SK-N-SH treated with all-trans-retinoic acid at 6 μM for 48 hours (cell line): ENCODE results near the gene GPR18.

Experiments used
- ARNTL ChIP-seq: fragments of 450-650 bp; formaldehyde crosslinking; IDR thresholded peaks from 2 replicates; pipeline ENCODE4 v1.5.0; 2020; ENCODE audit warnings: low read depth, mild to moderate bottlenecking, moderate library complexity, borderline replicate concordance
- BACH2 ChIP-seq: fragments of 250-450 bp; sonication (Bioruptor Pico); IDR thresholded peaks from 2 replicates; pipeline ENCODE4 v1.9.0; 2021; ENCODE audit warnings: mild to moderate bottlenecking, borderline replicate concordance
- CREB5 ChIP-seq: fragments of 250-450 bp; sonication (Bioruptor Pico); IDR thresholded peaks from 2 replicates; pipeline ENCODE4 v1.5.1; 2020; ENCODE audit warnings: low read depth, mild to moderate bottlenecking, moderate library complexity
- ESRRG ChIP-seq: fragments of 250-450 bp; sonication (Bioruptor Pico); IDR thresholded peaks from 2 replicates; pipeline ENCODE4 v1.6.1; 2021; ENCODE audit warnings: mild to moderate bottlenecking
- OSR1 ChIP-seq: fragments of 250-450 bp; sonication (Bioruptor Pico); IDR thresholded peaks from 2 replicates; pipeline ENCODE4 v1.8.0; 2022; ENCODE audit warnings: moderate library complexity, mild to moderate bottlenecking, inconsistent platforms
- PATZ1 ChIP-seq: fragments of 250-450 bp; sonication (Bioruptor Pico); IDR thresholded peaks from 2 replicates; pipeline ENCODE4 v1.8.0; 2020; ENCODE audit warnings: mild to moderate bottlenecking, moderate library complexity, borderline replicate concordance
- PPARA ChIP-seq: fragments of 250-450 bp; sonication (Bioruptor Pico); IDR thresholded peaks from 2 replicates; pipeline ENCODE4 v1.5.0; 2020; ENCODE audit warnings: mild to moderate bottlenecking, borderline replicate concordance
- RARB ChIP-seq: fragments of 250-450 bp; sonication (Bioruptor Pico); IDR thresholded peaks from 2 replicates; pipeline ENCODE4 v1.8.0; 2021; ENCODE audit warnings: mild to moderate bottlenecking, moderate library complexity
- SNAI2 ChIP-seq: fragments of 250-450 bp; sonication (Bioruptor Pico); IDR thresholded peaks from 2 replicates; pipeline ENCODE4 v1.5.0; 2020; ENCODE audit warnings: mild to moderate bottlenecking, moderate library complexity
- TOX ChIP-seq: fragments of 250-450 bp; sonication (Bioruptor Pico); IDR thresholded peaks from 2 replicates; pipeline ENCODE4 v1.8.0; 2021; ENCODE audit warnings: mild to moderate bottlenecking, moderate library complexity, borderline replicate concordance
- ZFP3 ChIP-seq: fragments of 250-450 bp; sonication (Bioruptor Pico); IDR thresholded peaks from 2 replicates; pipeline ENCODE4 v1.5.0; 2020; ENCODE audit warnings: mild to moderate bottlenecking, moderate library complexity
- ZFP30 ChIP-seq: fragments of 450-650 bp; formaldehyde crosslinking; IDR thresholded peaks from 2 replicates; pipeline ENCODE4 v1.5.0; 2022; ENCODE audit warnings: mild to moderate bottlenecking, moderate library complexity
- ZNF565 ChIP-seq: fragments of 450-650 bp; formaldehyde crosslinking; conservative IDR thresholded peaks from 2 replicates; pipeline ENCODE4 v1.5.0; 2020; ENCODE audit warnings: low read depth, mild to moderate bottlenecking, moderate library complexity
- ZNF8 ChIP-seq: fragments of 450-650 bp; formaldehyde crosslinking; IDR thresholded peaks from 2 replicates; pipeline ENCODE4 v1.5.0; 2020; ENCODE audit warnings: mild to moderate bottlenecking, moderate library complexity

GRCh38 chr13:99264051-99264450 is 5.9 kb upstream of the GPR18 start:
- no peak for TF ChIP-seq TOX (CRISPR knock-in tag)
- TF ChIP-seq PATZ1 (CRISPR knock-in tag), result no peak
- no peak for TF ChIP-seq ESRRG
- TF ChIP-seq OSR1 (CRISPR knock-in tag), result no peak
- TF ChIP-seq ZNF8, result no peak
- no peak for TF ChIP-seq BACH2 (CRISPR knock-in tag)
- TF ChIP-seq ZNF565, result no peak
- TF ChIP-seq PPARA (CRISPR knock-in tag), result no peak
- no peak for TF ChIP-seq CREB5 (CRISPR knock-in tag)
- TF ChIP-seq ARNTL (CRISPR knock-in tag), result no peak
- no peak for TF ChIP-seq RARB (CRISPR knock-in tag)
- no peak for TF ChIP-seq ZFP3 (CRISPR knock-in tag)
- TF ChIP-seq ZFP30 (CRISPR knock-in tag), result no peak
- TF ChIP-seq SNAI2, result no peak
